WTC11 (cell line): ENCODE data around the gene RSBN1L. TPM values are rescaled to one million over a fixed set of nuclear protein-coding genes. Genes with fewer than 3 reads are reported as not detected.

Experiments used
- ATAC-seq: fragments of 200-7000 bp; cut with Tn5 transposase; 2 replicates; pipeline ENCODE4 v1.10.0; 2021; ENCODE audit warnings: mild to moderate bottlenecking, moderate library complexity
- CTCF ChIA-PET: fragments of 300-600 bp; sonication (Branson Sonifier 250); formaldehyde crosslinking; loops from one replicate; lab custom pipeline; 2021; ENCODE audit warnings: antibody characterized with exemption; lab: Charles Lee
- POLR2A ChIA-PET: fragments of 350-600 bp; sonication (Branson Sonifier 250); formaldehyde crosslinking; loops from one replicate; lab custom pipeline; 2021; ENCODE audit warnings: antibody characterized with exemption; lab: Charles Lee
- DNase-seq: peaks from one replicate; pipeline ENCODE4 v3.0.0; 2021; ENCODE audit warnings: low spot score
- H3K27ac Mint-ChIP-seq: 2 replicates; pipeline ENCODE4 v1.8.0; 2021; ENCODE audit warnings: mixed read lengths
- H3K27me3 Mint-ChIP-seq: 2 replicates; pipeline ENCODE4 v1.8.0; 2021; ENCODE audit warnings: low read depth, mild to moderate bottlenecking, moderate library complexity, mixed read lengths
- H3K36me3 Mint-ChIP-seq: 2 replicates; pipeline ENCODE4 v1.8.0; 2021; ENCODE audit warnings: mixed read lengths
- H3K4me1 Mint-ChIP-seq: 2 replicates; pipeline ENCODE4 v1.8.0; 2022; ENCODE audit warnings: mixed read lengths
- H3K4me3 Mint-ChIP-seq: 2 replicates; pipeline ENCODE4 v1.8.0; 2021; ENCODE audit warnings: mild to moderate bottlenecking, moderate library complexity, mixed read lengths
- H3K9me3 Mint-ChIP-seq: 2 replicates; pipeline ENCODE4 v1.8.0; 2021; ENCODE audit warnings: mixed read lengths
- CBFB ChIP-seq: sonication (generic); formaldehyde crosslinking; IDR thresholded peaks from 2 replicates; pipeline ENCODE4 v1.8.1; 2022; ENCODE audit warnings: mild to moderate bottlenecking, low read depth, missing genetic modification reagents
- ELF4 ChIP-seq: sonication (generic); formaldehyde crosslinking; IDR thresholded peaks from 2 replicates; pipeline ENCODE4 v1.8.1; 2022; ENCODE audit warnings: low read depth, mild to moderate bottlenecking, moderate library complexity, missing genetic modification reagents
- EMX1 ChIP-seq: fragments of 250-450 bp; sonication (Bioruptor Pico); IDR thresholded peaks from 2 replicates; pipeline ENCODE4 v1.8.0; 2021; ENCODE audit warnings: mild to moderate bottlenecking
- FOXK1 ChIP-seq: sonication (generic); formaldehyde crosslinking; IDR thresholded peaks from 2 replicates; pipeline ENCODE4 v1.8.0; 2022; ENCODE audit warnings: mild to moderate bottlenecking, moderate library complexity, missing genetic modification reagents
- GRHL2 ChIP-seq: fragments of 250-450 bp; sonication (Bioruptor Pico); IDR thresholded peaks from 2 replicates; pipeline ENCODE4 v1.8.0; 2022; ENCODE audit warnings: mild to moderate bottlenecking, moderate library complexity; ENCODE audit not compliant: insufficient replicate concordance, severe bottlenecking
- IRF2 ChIP-seq: sonication (generic); formaldehyde crosslinking; IDR thresholded peaks from 2 replicates; pipeline ENCODE4 v1.8.0; 2022; ENCODE audit warnings: low read depth, missing genetic modification reagents, borderline replicate concordance
- JAZF1 ChIP-seq: fragments of 250-450 bp; sonication (Bioruptor Pico); IDR thresholded peaks from 2 replicates; pipeline ENCODE4 v1.9.0; 2021; ENCODE audit warnings: moderate library complexity, mild to moderate bottlenecking, inconsistent platforms
- KAT7 ChIP-seq: sonication (generic); formaldehyde crosslinking; IDR thresholded peaks from 2 replicates; pipeline ENCODE4 v1.8.1; 2023; ENCODE audit warnings: missing genetic modification reagents, mild to moderate bottlenecking, borderline replicate concordance
- MAX ChIP-seq: sonication (generic); formaldehyde crosslinking; IDR thresholded peaks from 2 replicates; pipeline ENCODE4 v1.8.0; 2022; ENCODE audit warnings: mild to moderate bottlenecking, missing genetic modification reagents
- MYBL2 ChIP-seq: sonication (generic); formaldehyde crosslinking; IDR thresholded peaks from 2 replicates; pipeline ENCODE4 v1.8.1; 2023; ENCODE audit warnings: mild to moderate bottlenecking, moderate library complexity, missing genetic modification reagents
- NFYB ChIP-seq: sonication (generic); formaldehyde crosslinking; conservative IDR thresholded peaks from 2 replicates; pipeline ENCODE4 v1.8.0; 2022; ENCODE audit warnings: low read depth, missing genetic modification reagents
- NR3C1 ChIP-seq: sonication (generic); formaldehyde crosslinking; conservative IDR thresholded peaks from 2 replicates; pipeline ENCODE4 v1.8.1; 2023; ENCODE audit warnings: low read depth, mild to moderate bottlenecking, missing genetic modification reagents
- PREB ChIP-seq: sonication (generic); formaldehyde crosslinking; IDR thresholded peaks from 2 replicates; pipeline ENCODE4 v1.8.1; 2022; ENCODE audit warnings: mild to moderate bottlenecking, missing genetic modification reagents, moderate library complexity, borderline replicate concordance
- SMAD3 ChIP-seq: sonication (generic); formaldehyde crosslinking; IDR thresholded peaks from 2 replicates; pipeline ENCODE4 v1.8.0; 2022; ENCODE audit warnings: missing genetic modification reagents, mild to moderate bottlenecking, borderline replicate concordance
- SOX15 ChIP-seq: fragments of 250-450 bp; sonication (Bioruptor Pico); IDR thresholded peaks from 2 replicates; pipeline ENCODE4 v1.9.0; 2021; ENCODE audit warnings: mild to moderate bottlenecking
- TEAD4 ChIP-seq: sonication (generic); formaldehyde crosslinking; IDR thresholded peaks from 2 replicates; pipeline ENCODE4 v1.8.0; 2022; ENCODE audit warnings: mild to moderate bottlenecking, missing genetic modification reagents
- ZBTB43 ChIP-seq: sonication (generic); formaldehyde crosslinking; IDR thresholded peaks from 2 replicates; pipeline ENCODE4 v1.8.1; 2023; ENCODE audit warnings: mild to moderate bottlenecking, missing genetic modification reagents
- ZNF121 ChIP-seq: sonication (generic); formaldehyde crosslinking; IDR thresholded peaks from 2 replicates; pipeline ENCODE4 v1.8.0; 2023; ENCODE audit warnings: missing genetic modification reagents
- ZNF138 ChIP-seq: sonication (generic); formaldehyde crosslinking; conservative IDR thresholded peaks from 2 replicates; pipeline ENCODE4 v1.8.1; 2022; ENCODE audit warnings: mild to moderate bottlenecking, moderate library complexity, missing genetic modification reagents
- ZNF232 ChIP-seq: sonication (generic); formaldehyde crosslinking; IDR thresholded peaks from 2 replicates; pipeline ENCODE4 v1.8.0; 2022; ENCODE audit warnings: mild to moderate bottlenecking, missing genetic modification reagents
- ZNF263 ChIP-seq: sonication (generic); formaldehyde crosslinking; IDR thresholded peaks from 2 replicates; pipeline ENCODE4 v1.8.1; 2022; ENCODE audit warnings: low read depth, mild to moderate bottlenecking, moderate library complexity, missing genetic modification reagents
- total RNA-seq: library from RNA; stranded (reverse); gene quantifications from 3 replicates; pipeline ENCODE4 v1.2.3, GENCODE V29; 2021
- TF ChIP-seq, protein P1 (sequence below): sonication (generic); formaldehyde crosslinking; IDR thresholded peaks from 2 replicates; pipeline ENCODE4 v1.8.0; 2023; ENCODE audit warnings: mild to moderate bottlenecking, missing genetic modification reagents
- TF ChIP-seq, protein P2 (sequence below): fragments of 250-450 bp; sonication (Bioruptor Pico); IDR thresholded peaks from 2 replicates; pipeline ENCODE4 v2.1.2; 2022; ENCODE audit warnings: mild to moderate bottlenecking, moderate library complexity
- TF ChIP-seq, protein P3 (sequence below): sonication (generic); formaldehyde crosslinking; IDR thresholded peaks from 2 replicates; pipeline ENCODE4 v1.8.1; 2022; ENCODE audit warnings: low read depth, mild to moderate bottlenecking, moderate library complexity, missing genetic modification reagents, borderline replicate concordance
- TF ChIP-seq, protein P4 (sequence below): sonication (generic); formaldehyde crosslinking; IDR thresholded peaks from 2 replicates; pipeline ENCODE4 v1.8.0; 2022; ENCODE audit warnings: mild to moderate bottlenecking, missing genetic modification reagents

RSBN1L gene
- total RNA-seq, 1 experiment from 2014 or later: 16.8 TPM

GRCh38 chr7:77664715-77665114 lies 31.5 kb upstream of the RSBN1L start (continued):
- TF ChIP-seq ZNF138 (CRISPR knock-in tag): no peak
- no peak for TF ChIP-seq PREB (CRISPR knock-in tag)

- Mint-ChIP-seq H3K4me3 (no peak overlapping the region), H3K27me3 (no peaks in the 10 kb centered on the region), H3K4me1 (peaks cover 2% of the 10 kb centered on the region; the same call in 1 of the 2 replicates), H3K27ac (peak overlapping the region; percentile 80), H3K9me3 (no peaks in the 10 kb centered on the region), H3K36me3 (0 out of 2 replicates have a peak, but pooled peaks cover 3% of the 10 kb centered on the region)
- no peak for ATAC-seq
- TF ChIP-seq ZNF232 (CRISPR knock-in tag) (no peak), ELF4 (CRISPR knock-in tag) (no peak), MAX (CRISPR knock-in tag) (no peak), IRF2 (CRISPR knock-in tag) (no peak), MYBL2 (CRISPR knock-in tag) (no peak), NFYB (CRISPR knock-in tag) (no peak), ZNF121 (CRISPR knock-in tag) (no peak), GRHL2 (CRISPR knock-in tag) (no peak), CBFB (no peak), NR3C1 (CRISPR knock-in tag) (no peak), ZNF263 (no peak), EMX1 (CRISPR knock-in tag) (no peak), SOX15 (CRISPR knock-in tag) (no peak), KAT7 (CRISPR knock-in tag) (no peak)
- TF ChIP-seq, protein P1, sequence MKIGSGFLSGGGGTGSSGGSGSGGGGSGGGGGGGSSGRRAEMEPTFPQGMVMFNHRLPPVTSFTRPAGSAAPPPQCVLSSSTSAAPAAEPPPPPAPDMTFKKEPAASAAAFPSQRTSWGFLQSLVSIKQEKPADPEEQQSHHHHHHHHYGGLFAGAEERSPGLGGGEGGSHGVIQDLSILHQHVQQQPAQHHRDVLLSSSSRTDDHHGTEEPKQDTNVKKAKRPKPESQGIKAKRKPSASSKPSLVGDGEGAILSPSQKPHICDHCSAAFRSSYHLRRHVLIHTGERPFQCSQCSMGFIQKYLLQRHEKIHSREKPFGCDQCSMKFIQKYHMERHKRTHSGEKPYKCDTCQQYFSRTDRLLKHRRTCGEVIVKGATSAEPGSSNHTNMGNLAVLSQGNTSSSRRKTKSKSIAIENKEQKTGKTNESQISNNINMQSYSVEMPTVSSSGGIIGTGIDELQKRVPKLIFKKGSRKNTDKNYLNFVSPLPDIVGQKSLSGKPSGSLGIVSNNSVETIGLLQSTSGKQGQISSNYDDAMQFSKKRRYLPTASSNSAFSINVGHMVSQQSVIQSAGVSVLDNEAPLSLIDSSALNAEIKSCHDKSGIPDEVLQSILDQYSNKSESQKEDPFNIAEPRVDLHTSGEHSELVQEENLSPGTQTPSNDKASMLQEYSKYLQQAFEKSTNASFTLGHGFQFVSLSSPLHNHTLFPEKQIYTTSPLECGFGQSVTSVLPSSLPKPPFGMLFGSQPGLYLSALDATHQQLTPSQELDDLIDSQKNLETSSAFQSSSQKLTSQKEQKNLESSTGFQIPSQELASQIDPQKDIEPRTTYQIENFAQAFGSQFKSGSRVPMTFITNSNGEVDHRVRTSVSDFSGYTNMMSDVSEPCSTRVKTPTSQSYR (CRISPR knock-in tag): no peak
- TF ChIP-seq, protein P2, sequence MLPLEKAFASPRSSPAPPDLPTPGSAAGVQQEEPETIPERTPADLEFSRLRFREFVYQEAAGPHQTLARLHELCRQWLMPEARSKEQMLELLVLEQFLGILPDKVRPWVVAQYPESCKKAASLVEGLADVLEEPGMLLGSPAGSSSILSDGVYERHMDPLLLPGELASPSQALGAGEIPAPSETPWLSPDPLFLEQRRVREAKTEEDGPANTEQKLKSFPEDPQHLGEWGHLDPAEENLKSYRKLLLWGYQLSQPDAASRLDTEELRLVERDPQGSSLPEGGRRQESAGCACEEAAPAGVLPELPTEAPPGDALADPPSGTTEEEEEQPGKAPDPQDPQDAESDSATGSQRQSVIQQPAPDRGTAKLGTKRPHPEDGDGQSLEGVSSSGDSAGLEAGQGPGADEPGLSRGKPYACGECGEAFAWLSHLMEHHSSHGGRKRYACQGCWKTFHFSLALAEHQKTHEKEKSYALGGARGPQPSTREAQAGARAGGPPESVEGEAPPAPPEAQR (CRISPR knock-in tag): no peak
- DNase-seq: no peak
- ChIA-PET POLR2A (no interaction called here), CTCF (interaction anchor here (1.3 kb wide), 1 partner anchor 13 kb away, joined by 7 read pairs; no protein-coding TSS in a partner anchor)
Measured at GRCh38 chr7:77665161-77665560, 31.1 kb upstream of the RSBN1L start.

DNA sequence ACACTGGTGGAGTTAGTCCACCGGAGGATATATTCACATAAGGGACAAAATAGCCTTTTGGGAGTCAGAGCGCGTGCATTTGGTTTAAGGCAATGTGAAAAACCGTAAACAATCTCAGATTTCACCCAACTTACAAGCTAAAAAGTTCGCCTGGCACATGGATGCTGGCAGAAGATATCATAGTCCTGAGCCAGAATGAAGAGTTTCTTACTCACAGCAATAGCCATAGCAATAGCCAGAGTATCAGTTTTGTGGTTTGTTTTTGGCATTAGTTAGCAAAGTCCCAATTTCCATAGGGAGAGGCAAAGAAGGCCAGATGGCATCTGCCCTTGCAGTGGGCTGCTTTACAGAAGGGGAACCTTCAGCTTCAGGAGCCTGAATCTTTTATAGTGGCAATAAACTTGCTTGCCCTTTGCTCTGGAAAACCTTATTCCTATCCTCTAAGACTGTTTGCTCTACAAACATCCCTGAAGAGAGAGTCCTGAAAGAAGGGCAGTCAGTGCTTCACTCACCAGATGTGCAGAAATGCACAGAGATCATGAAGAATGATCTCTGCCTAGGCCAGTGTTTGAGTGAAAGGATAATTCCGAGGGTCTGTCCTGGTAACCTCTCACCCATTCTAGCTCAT lies 28.7 kb upstream of the RSBN1L start:
- H3K4me3 Mint-ChIP-seq: no peak overlapping the region
- H3K36me3 Mint-ChIP-seq: 0 out of 2 replicates have a peak, but pooled peaks cover 3% of the 10 kb centered on the region
- DNase-seq: no peak
- H3K27ac Mint-ChIP-seq: no peak overlapping the region
- CTCF ChIA-PET: interaction anchor here (1.2 kb wide), 1 partner anchor 16 kb away, joined by 3 read pairs; no protein-coding TSS in a partner anchor
- no peak for ATAC-seq
- POLR2A ChIA-PET: no interaction called here
- H3K27me3 Mint-ChIP-seq: no peaks in the 10 kb centered on the region
- H3K4me1 Mint-ChIP-seq: peaks cover 2% of the 10 kb centered on the region; the same call in 1 of the 2 replicates
- H3K9me3 Mint-ChIP-seq: no peaks in the 10 kb centered on the region
- TF ChIP-seq JAZF1 (CRISPR knock-in tag) (no peak), TEAD4 (CRISPR knock-in tag) (no peak), FOXK1 (CRISPR knock-in tag) (no peak), ZNF263 (no peak), NR3C1 (CRISPR knock-in tag) (no peak), EMX1 (CRISPR knock-in tag) (no peak), SMAD3 (CRISPR knock-in tag) (no peak), ZBTB43 (CRISPR knock-in tag) (no peak), ZNF138 (CRISPR knock-in tag) (no peak)
- TF ChIP-seq, protein P3, sequence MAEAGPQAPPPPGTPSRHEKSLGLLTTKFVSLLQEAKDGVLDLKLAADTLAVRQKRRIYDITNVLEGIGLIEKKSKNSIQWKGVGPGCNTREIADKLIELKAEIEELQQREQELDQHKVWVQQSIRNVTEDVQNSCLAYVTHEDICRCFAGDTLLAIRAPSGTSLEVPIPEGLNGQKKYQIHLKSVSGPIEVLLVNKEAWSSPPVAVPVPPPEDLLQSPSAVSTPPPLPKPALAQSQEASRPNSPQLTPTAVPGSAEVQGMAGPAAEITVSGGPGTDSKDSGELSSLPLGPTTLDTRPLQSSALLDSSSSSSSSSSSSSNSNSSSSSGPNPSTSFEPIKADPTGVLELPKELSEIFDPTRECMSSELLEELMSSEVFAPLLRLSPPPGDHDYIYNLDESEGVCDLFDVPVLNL (CRISPR knock-in tag): no peak
- TF ChIP-seq, protein P4, sequence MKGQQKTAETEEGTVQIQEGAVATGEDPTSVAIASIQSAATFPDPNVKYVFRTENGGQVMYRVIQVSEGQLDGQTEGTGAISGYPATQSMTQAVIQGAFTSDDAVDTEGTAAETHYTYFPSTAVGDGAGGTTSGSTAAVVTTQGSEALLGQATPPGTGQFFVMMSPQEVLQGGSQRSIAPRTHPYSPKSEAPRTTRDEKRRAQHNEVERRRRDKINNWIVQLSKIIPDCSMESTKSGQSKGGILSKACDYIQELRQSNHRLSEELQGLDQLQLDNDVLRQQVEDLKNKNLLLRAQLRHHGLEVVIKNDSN (CRISPR knock-in tag): no peak
